ENCODE results near the gene RBMS1. TPM values are rescaled to one million over a fixed set of nuclear protein-coding genes. Genes with fewer than 3 reads are reported as not detected.

The RBMS1 gene
- total RNA-seq, 1 donor from 2014 or later: 93.3 TPM

- Histone ChIP-seq H3K9me3 (no peaks in the 10 kb centered on the region), H3K4me1 (peaks cover 56% of the 10 kb centered on the region), H3K4me3 (no peak overlapping the region), H3K36me3 (no peaks in the 10 kb centered on the region), H3K27me3 (no peaks in the 10 kb centered on the region), H3K27ac (no peak overlapping the region)
- intact Hi-C loops (cut with DNase I): no loop called here
- DNase-seq (ENCODE audit: extremely low spot score in 2 of 2): no peak
- no peak for TF ChIP-seq POLR2A (IDR thresholded peaks at IDR 0.05)
- TF ChIP-seq POLR2AphosphoS5 (IDR thresholded peaks at IDR 0.05; ENCODE audit: insufficient read depth in 1 of 2, low read depth in 1 of 2): no peak
- TF ChIP-seq, protein P1, sequence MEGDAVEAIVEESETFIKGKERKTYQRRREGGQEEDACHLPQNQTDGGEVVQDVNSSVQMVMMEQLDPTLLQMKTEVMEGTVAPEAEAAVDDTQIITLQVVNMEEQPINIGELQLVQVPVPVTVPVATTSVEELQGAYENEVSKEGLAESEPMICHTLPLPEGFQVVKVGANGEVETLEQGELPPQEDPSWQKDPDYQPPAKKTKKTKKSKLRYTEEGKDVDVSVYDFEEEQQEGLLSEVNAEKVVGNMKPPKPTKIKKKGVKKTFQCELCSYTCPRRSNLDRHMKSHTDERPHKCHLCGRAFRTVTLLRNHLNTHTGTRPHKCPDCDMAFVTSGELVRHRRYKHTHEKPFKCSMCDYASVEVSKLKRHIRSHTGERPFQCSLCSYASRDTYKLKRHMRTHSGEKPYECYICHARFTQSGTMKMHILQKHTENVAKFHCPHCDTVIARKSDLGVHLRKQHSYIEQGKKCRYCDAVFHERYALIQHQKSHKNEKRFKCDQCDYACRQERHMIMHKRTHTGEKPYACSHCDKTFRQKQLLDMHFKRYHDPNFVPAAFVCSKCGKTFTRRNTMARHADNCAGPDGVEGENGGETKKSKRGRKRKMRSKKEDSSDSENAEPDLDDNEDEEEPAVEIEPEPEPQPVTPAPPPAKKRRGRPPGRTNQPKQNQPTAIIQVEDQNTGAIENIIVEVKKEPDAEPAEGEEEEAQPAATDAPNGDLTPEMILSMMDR (IDR thresholded peaks at IDR 0.05): no peak
These were observed 26.5 kb downstream of the RBMS1 start for GRCh38 chr2:160467086-160467485.

DNA sequence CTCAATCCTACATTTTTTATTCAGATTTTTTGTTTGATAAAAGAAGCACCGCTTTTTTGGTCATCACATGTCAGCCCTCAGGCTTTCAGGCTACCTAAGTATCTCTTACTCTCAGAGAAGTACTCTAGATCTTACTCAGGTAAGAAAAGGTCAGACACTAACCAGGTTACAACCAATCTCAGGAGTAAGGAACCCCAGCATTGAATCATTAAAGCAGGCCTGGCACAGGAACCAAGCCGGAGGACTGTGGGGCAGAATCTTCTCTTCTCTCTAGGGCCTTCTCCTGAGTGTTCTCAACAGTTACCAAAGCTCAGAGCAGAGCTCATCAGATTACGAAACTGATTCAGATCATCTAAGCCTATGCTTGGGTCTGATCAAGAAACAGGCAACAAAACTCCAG, 28.2 kb downstream of the RBMS1 start:
- intact Hi-C loops (cut with DNase I): no loop called here
- Histone ChIP-seq H3K9me3 (no peaks in the 10 kb centered on the region), H3K27ac (no peak overlapping the region), H3K27me3 (no peaks in the 10 kb centered on the region), H3K36me3 (no peaks in the 10 kb centered on the region), H3K4me3 (no peak overlapping the region), H3K4me1 (peaks cover 54% of the 10 kb centered on the region)
- no peak for DNase-seq (ENCODE audit: extremely low spot score in 2 of 2)
- TF ChIP-seq POLR2A (IDR thresholded peaks at IDR 0.05) (no peak), POLR2AphosphoS5 (IDR thresholded peaks at IDR 0.05; ENCODE audit: insufficient read depth in 1 of 2, low read depth in 1 of 2) (no peak)
- TF ChIP-seq, protein P1 (IDR thresholded peaks at IDR 0.05): no peak

GRCh38 chr2:160465002-160465401, 28.6 kb downstream of the RBMS1 start:
- intact Hi-C loops (cut with DNase I): no loop called here
- Histone ChIP-seq H3K4me3 (no peak overlapping the region), H3K4me1 (peaks cover 57% of the 10 kb centered on the region), H3K9me3 (no peaks in the 10 kb centered on the region), H3K27me3 (no peaks in the 10 kb centered on the region), H3K36me3 (no peaks in the 10 kb centered on the region), H3K27ac (no peak overlapping the region)
- DNase-seq (ENCODE audit: extremely low spot score in 2 of 2): no peak
- no peak for TF ChIP-seq POLR2A (IDR thresholded peaks at IDR 0.05)
- TF ChIP-seq, protein P1 (IDR thresholded peaks at IDR 0.05): no peak
- peak in 1 of 2 donors; percentile 13 for TF ChIP-seq POLR2AphosphoS5 (IDR thresholded peaks at IDR 0.05; ENCODE audit: insufficient read depth in 1 of 2, low read depth in 1 of 2)

GRCh38 chr2:160464017-160464416, 29.6 kb downstream of the RBMS1 start:
- TF ChIP-seq POLR2AphosphoS5 (IDR thresholded peaks at IDR 0.05; ENCODE audit: insufficient read depth in 1 of 2, low read depth in 1 of 2): no peak
- TF ChIP-seq, protein P1 (IDR thresholded peaks at IDR 0.05): no peak
- no peak for TF ChIP-seq POLR2A (IDR thresholded peaks at IDR 0.05)
- H3K4me3 ChIP-seq: no peak overlapping the region
- H3K4me1 ChIP-seq: peaks cover 57% of the 10 kb centered on the region
- H3K27ac ChIP-seq: no peak overlapping the region
- DNase-seq (ENCODE audit: extremely low spot score in 2 of 2): no peak
- H3K36me3 ChIP-seq: no peaks in the 10 kb centered on the region
- no peaks in the 10 kb centered on the region for H3K9me3 ChIP-seq
- no peaks in the 10 kb centered on the region for H3K27me3 ChIP-seq
- intact Hi-C loops (cut with DNase I): no loop called here

DNA sequence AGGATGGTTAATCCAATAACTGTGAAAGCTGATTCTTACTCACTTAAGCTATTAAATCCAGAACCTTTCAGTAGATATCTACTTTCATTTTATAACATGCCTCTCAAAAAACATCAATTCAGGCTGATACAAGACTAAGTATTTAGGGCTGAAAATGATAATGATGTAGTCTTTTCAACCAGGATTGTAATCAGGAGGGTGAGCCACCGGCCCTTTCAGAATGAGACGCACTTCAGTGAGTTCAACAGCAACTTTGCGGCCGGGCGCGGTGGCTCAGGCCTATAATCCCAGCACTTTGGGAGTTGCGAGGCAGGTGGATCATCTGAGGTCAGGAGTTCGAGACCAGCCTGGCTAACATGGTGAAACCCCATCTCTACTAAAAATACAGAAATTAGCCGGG, 30.4 kb downstream of the RBMS1 start:
- no peak for DNase-seq (ENCODE audit: extremely low spot score in 2 of 2)
- no peaks in the 10 kb centered on the region for H3K36me3 ChIP-seq
- no peaks in the 10 kb centered on the region for H3K9me3 ChIP-seq
- H3K27ac ChIP-seq: no peak overlapping the region
- TF ChIP-seq, protein P1 (IDR thresholded peaks at IDR 0.05): no peak
- TF ChIP-seq POLR2AphosphoS5 (IDR thresholded peaks at IDR 0.05; ENCODE audit: insufficient read depth in 1 of 2, low read depth in 1 of 2) (no peak), POLR2A (IDR thresholded peaks at IDR 0.05) (no peak)
- peaks cover 56% of the 10 kb centered on the region for H3K4me1 ChIP-seq
- intact Hi-C loops (cut with DNase I): no loop called here
- no peak overlapping the region for H3K4me3 ChIP-seq
- no peaks in the 10 kb centered on the region for H3K27me3 ChIP-seq

Data from vagina (tissue), 2 donors.